HepG2 (cell line): ENCODE data around the gene KLC4. TPM values are rescaled to one million over a fixed set of nuclear protein-coding genes. Genes with fewer than 3 reads are reported as not detected.

ENCODE experiments used
- CENPX ChIP-seq: sonication (generic); formaldehyde crosslinking; IDR thresholded peaks from 2 replicates; pipeline ENCODE4 v1.9.0; 2021; ENCODE audit warnings: mild to moderate bottlenecking, missing genetic modification reagents, moderate library complexity
- CHCHD3 ChIP-seq: sonication (generic); formaldehyde crosslinking; IDR thresholded peaks from 2 replicates; pipeline ENCODE4 v1.8.0; 2022; ENCODE audit warnings: mild to moderate bottlenecking, missing genetic modification reagents, moderate library complexity
- JUNB ChIP-seq: sonication (generic); formaldehyde crosslinking; IDR thresholded peaks from 2 replicates; pipeline ENCODE4 v1.8.0; 2022; ENCODE audit warnings: missing genetic modification reagents, mild to moderate bottlenecking, borderline replicate concordance
- KDM1A ChIP-seq: IDR thresholded peaks from 2 replicates; pipeline ENCODE4 v1.6.1; 2016; ENCODE audit warnings: missing compliant biosample characterization
- KMT2B ChIP-seq: IDR thresholded peaks from 2 replicates; pipeline ENCODE4 v1.6.1; 2016; ENCODE audit warnings: missing genetic modification reagents, missing compliant biosample characterization
- MIER3 ChIP-seq: IDR thresholded peaks from 2 replicates; pipeline ENCODE4 v1.6.1; 2016; ENCODE audit warnings: missing compliant biosample characterization, borderline replicate concordance
- PHF5A ChIP-seq: IDR thresholded peaks from one replicate; pipeline ENCODE4 v1.6.1; 2018; ENCODE audit warnings: low read depth, missing genetic modification reagents; ENCODE audit not compliant: unreplicated experiment
- SALL1 ChIP-seq: sonication (generic); formaldehyde crosslinking; IDR thresholded peaks from 2 replicates; pipeline ENCODE4 v1.8.0; 2022; ENCODE audit warnings: mild to moderate bottlenecking, missing genetic modification reagents
- SRSF1 ChIP-seq: fragments of 200-400 bp; formaldehyde crosslinking; optimal IDR thresholded peaks from 2 replicates; pipeline ENCODE3; 2017; ENCODE audit warnings: mild to moderate bottlenecking, low read depth, low read length, moderate library complexity
- XBP1 ChIP-seq: sonication (generic); formaldehyde crosslinking; IDR thresholded peaks from 2 replicates; pipeline ENCODE4 v1.5.0; 2020; ENCODE audit warnings: missing genetic modification reagents
- ZNF460 ChIP-seq: sonication (generic); formaldehyde crosslinking; IDR thresholded peaks from 2 replicates; pipeline ENCODE4 v1.5.1; 2020; ENCODE audit warnings: missing genetic modification reagents, mild to moderate bottlenecking, borderline replicate concordance
- ZNF547 ChIP-seq: sonication (generic); formaldehyde crosslinking; IDR thresholded peaks from 2 replicates; pipeline ENCODE4 v1.5.1; 2020; ENCODE audit warnings: mild to moderate bottlenecking, missing genetic modification reagents
- ZNF569 ChIP-seq: sonication (generic); formaldehyde crosslinking; IDR thresholded peaks from 2 replicates; pipeline ENCODE4 v1.5.0; 2020; ENCODE audit warnings: mild to moderate bottlenecking, missing genetic modification reagents, moderate library complexity, borderline replicate concordance
- ZNF773 ChIP-seq: sonication (generic); formaldehyde crosslinking; IDR thresholded peaks from 2 replicates; pipeline ENCODE4 v1.4.0; 2020; ENCODE audit warnings: missing genetic modification reagents, borderline replicate concordance
- polyA plus RNA-seq, 8 experiments: library from polyadenylated mRNA; depleted of rRNA in 3 of 8; stranded (reverse) in 7 of 8; unstranded in 1 of 8; fragments of >200 nt; fragmentation: Illumina TruSeq in 4 of 8; extraction: Trizol in 4 of 8; gene quantifications; 2 replicates each; pipeline versions ENCODE4 v1.2.1 to v1.2.3, GENCODE V29; 2011 to 2016; ENCODE audit warnings: low read depth in 4 of 8, missing spikeins in 1 of 8, mixed read lengths in 1 of 8; ENCODE audit not compliant: insufficient read depth in 1 of 8
- total RNA-seq, 5 experiments: library from RNA; depleted of rRNA; stranded (reverse); fragments of >200 nt; fragmentation: Illumina TruSeq; extraction: Trizol; gene quantifications; 2 replicates each; pipeline ENCODE4 v1.2.3, GENCODE V29; 2016; ENCODE audit warnings: low read depth in 1 of 5
- TF ChIP-seq, protein P1 (sequence below), 2 experiments: sonication (generic) in 1 of 2; formaldehyde crosslinking in 1 of 2; IDR thresholded peaks; 2 replicates each; pipeline versions ENCODE4 v1.6.1 to v1.9.0; 2014 to 2022; ENCODE audit warnings: antibody characterized with exemption in 1 of 2, borderline replicate concordance in 1 of 2, inconsistent platforms in 1 of 2, low read depth in 1 of 2, missing genetic modification reagents in 1 of 2
- TF ChIP-seq, protein P2 (sequence below): sonication (generic); formaldehyde crosslinking; conservative IDR thresholded peaks from 2 replicates; pipeline ENCODE4 v1.8.0; 2022; ENCODE audit warnings: mild to moderate bottlenecking, moderate library complexity, missing genetic modification reagents
- TF ChIP-seq, protein P3 (sequence below): sonication (generic); formaldehyde crosslinking; IDR thresholded peaks from 2 replicates; pipeline ENCODE4 v1.4.0; 2020; ENCODE audit warnings: missing genetic modification reagents, borderline replicate concordance

The KLC4 gene
- total and polyA plus RNA-seq, 2 of the 13 experiments (the other 11 are each of a cell fraction or from before 2014, with no cell fraction given) = 45.4 to 70.4 TPM

DNA sequence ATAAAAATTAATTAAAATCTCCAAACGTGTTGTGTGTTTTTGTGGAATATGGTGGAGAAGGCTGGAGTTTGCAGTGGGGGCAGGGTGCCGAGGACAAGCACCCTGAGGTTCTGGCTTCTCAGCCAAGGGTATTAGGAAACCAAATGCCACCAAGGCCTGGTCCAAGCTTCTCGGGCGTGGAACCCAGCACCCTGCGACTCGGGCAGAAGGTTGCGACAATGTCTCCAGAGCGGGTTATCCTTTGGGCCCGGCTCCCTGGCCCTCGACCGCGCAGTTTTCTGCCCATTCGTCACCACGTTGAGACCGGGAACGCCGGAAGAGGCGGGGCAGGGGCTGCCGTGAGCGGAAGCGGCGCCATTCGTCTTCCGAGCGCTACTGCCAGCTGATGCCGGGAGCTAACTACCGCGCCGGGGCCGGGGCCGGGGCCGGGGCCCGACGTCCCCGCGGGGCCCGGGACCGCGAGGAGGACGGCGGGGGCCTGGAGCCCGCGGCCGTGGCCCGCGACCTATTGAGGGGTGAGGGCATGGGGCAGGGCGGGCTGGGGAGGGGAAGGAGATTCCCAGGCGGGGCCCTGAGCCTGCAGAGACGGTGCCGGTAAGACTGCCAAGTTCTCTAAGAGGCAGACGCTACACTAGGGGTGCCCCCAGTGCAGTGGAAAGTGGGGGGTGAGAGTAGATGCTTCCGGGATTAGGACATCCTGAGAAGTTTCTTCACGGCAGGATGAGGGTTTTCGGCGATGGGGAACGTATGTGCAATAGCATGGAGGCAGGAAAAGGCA, 38.0 kb upstream of the KLC4 start, which contains the start of gene RRP36 (continued):
- TF ChIP-seq, protein P1, sequence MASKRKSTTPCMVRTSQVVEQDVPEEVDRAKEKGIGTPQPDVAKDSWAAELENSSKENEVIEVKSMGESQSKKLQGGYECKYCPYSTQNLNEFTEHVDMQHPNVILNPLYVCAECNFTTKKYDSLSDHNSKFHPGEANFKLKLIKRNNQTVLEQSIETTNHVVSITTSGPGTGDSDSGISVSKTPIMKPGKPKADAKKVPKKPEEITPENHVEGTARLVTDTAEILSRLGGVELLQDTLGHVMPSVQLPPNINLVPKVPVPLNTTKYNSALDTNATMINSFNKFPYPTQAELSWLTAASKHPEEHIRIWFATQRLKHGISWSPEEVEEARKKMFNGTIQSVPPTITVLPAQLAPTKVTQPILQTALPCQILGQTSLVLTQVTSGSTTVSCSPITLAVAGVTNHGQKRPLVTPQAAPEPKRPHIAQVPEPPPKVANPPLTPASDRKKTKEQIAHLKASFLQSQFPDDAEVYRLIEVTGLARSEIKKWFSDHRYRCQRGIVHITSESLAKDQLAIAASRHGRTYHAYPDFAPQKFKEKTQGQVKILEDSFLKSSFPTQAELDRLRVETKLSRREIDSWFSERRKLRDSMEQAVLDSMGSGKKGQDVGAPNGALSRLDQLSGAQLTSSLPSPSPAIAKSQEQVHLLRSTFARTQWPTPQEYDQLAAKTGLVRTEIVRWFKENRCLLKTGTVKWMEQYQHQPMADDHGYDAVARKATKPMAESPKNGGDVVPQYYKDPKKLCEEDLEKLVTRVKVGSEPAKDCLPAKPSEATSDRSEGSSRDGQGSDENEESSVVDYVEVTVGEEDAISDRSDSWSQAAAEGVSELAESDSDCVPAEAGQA (IDR thresholded peaks at IDR 0.05; ENCODE audit: low read depth) = peak; percentile 85
- TF ChIP-seq, protein P1 (CRISPR knock-in tag; IDR thresholded peaks at IDR 0.05; ENCODE audit: borderline replicate concordance) = no peak
- no peak for TF ChIP-seq CHCHD3 (CRISPR knock-in tag)
- no peak for TF ChIP-seq JUNB (CRISPR knock-in tag)
- TF ChIP-seq, protein P2, sequence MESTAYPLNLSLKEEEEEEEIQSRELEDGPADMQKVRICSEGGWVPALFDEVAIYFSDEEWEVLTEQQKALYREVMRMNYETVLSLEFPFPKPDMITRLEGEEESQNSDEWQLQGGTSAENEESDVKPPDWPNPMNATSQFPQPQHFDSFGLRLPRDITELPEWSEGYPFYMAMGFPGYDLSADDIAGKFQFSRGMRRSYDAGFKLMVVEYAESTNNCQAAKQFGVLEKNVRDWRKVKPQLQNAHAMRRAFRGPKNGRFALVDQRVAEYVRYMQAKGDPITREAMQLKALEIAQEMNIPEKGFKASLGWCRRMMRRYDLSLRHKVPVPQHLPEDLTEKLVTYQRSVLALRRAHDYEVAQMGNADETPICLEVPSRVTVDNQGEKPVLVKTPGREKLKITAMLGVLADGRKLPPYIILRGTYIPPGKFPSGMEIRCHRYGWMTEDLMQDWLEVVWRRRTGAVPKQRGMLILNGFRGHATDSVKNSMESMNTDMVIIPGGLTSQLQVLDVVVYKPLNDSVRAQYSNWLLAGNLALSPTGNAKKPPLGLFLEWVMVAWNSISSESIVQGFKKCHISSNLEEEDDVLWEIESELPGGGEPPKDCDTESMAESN = 0 out of 2 replicates have a peak, but pooled peaks have one; percentile 85
- TF ChIP-seq CENPX (CRISPR knock-in tag) = no peak
- TF ChIP-seq KDM1A (CRISPR knock-in tag) = no peak
- peak; percentile 45; the same call in 1 of the 2 replicates for TF ChIP-seq ZNF773
- no peak for TF ChIP-seq ZNF569 (CRISPR knock-in tag)
- TF ChIP-seq XBP1 (CRISPR knock-in tag) = peak; percentile 82; the same call in 1 of the 2 replicates
- peak; percentile 23; the same call in 1 of the 2 replicates for TF ChIP-seq MIER3 (CRISPR knock-in tag)
- peak; percentile 81 for TF ChIP-seq KMT2B (CRISPR knock-in tag)
- peak; percentile 87 for TF ChIP-seq SRSF1
- no peak for TF ChIP-seq ZNF460
- TF ChIP-seq SALL1 (CRISPR knock-in tag) = peak; percentile 77
- peak; percentile 75; the same call in 1 of the 2 replicates for TF ChIP-seq ZNF547 (CRISPR knock-in tag)
- TF ChIP-seq PHF5A (CRISPR knock-in tag) = peak; percentile 54
- TF ChIP-seq, protein P3, sequence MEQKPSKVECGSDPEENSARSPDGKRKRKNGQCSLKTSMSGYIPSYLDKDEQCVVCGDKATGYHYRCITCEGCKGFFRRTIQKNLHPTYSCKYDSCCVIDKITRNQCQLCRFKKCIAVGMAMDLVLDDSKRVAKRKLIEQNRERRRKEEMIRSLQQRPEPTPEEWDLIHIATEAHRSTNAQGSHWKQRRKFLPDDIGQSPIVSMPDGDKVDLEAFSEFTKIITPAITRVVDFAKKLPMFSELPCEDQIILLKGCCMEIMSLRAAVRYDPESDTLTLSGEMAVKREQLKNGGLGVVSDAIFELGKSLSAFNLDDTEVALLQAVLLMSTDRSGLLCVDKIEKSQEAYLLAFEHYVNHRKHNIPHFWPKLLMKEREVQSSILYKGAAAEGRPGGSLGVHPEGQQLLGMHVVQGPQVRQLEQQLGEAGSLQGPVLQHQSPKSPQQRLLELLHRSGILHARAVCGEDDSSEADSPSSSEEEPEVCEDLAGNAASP (CRISPR knock-in tag) = peak; percentile 26; the same call in 1 of the 2 replicates
